Activated CD4-positive, alpha-beta T cell treated with anti-CD3 and anti-CD28 coated beads for 4 hours (primary cell): ENCODE measurements around the gene SLC31A1.

ENCODE experiments used
- DNase-seq, 2 donors: peaks; one replicate each; pipeline ENCODE4 v3.0.0-alpha.2; 2020

The SLC31A1 gene

GRCh38 chr9:113309204-113309813 is 88.0 kb downstream of the SLC31A1 start:
- peak in 1 of 2 donors; percentile 13 for DNase-seq

- no peak for DNase-seq
Measured at GRCh38 chr9:113310538-113310937, 89.2 kb downstream of the SLC31A1 start.

- DNase-seq, result no peak
Measured at GRCh38 chr9:113311961-113312360, 90.6 kb downstream of the SLC31A1 start.

GRCh38 chr9:113313261-113313660 is 91.9 kb downstream of the SLC31A1 start:
- no peak for DNase-seq
